GM12872 (cell line): ENCODE results near the gene IFT74.

Source experiments
- TF ChIP-seq, protein P1 (sequence below): IDR thresholded peaks from 3 replicates; pipeline ENCODE4 v1.5.1; 2011; ENCODE audit warnings: low read depth, mild to moderate bottlenecking, low read length, moderate library complexity; ENCODE audit not compliant: insufficient read depth

Gene IFT74

DNA sequence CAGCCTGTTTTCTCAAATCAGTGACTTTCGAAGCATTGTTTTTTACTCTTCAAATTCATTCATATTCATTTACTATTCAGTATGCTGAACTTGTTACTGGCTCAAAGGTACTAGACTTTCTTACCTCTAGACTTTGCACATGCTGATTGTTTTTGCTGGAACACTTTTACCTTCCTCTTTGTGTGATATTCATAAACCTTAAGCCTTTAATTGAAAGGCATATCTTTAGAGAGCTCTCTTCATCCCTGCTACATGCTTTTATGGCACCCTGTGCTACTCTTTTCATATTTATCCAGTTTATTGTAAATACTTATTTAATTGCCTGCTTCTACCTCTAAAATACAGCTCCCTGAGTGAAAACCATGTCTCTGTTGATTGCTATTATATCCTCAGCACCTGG, 97.9 kb downstream of the IFT74 start:
- TF ChIP-seq, protein P1, sequence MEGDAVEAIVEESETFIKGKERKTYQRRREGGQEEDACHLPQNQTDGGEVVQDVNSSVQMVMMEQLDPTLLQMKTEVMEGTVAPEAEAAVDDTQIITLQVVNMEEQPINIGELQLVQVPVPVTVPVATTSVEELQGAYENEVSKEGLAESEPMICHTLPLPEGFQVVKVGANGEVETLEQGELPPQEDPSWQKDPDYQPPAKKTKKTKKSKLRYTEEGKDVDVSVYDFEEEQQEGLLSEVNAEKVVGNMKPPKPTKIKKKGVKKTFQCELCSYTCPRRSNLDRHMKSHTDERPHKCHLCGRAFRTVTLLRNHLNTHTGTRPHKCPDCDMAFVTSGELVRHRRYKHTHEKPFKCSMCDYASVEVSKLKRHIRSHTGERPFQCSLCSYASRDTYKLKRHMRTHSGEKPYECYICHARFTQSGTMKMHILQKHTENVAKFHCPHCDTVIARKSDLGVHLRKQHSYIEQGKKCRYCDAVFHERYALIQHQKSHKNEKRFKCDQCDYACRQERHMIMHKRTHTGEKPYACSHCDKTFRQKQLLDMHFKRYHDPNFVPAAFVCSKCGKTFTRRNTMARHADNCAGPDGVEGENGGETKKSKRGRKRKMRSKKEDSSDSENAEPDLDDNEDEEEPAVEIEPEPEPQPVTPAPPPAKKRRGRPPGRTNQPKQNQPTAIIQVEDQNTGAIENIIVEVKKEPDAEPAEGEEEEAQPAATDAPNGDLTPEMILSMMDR: no peak

- TF ChIP-seq, protein P1: no peak
These were observed 98.6 kb downstream of the IFT74 start for GRCh38 chr9:27054841-27055240.

GRCh38 chr9:27059412-27059811, 103.2 kb downstream of the IFT74 start:
- TF ChIP-seq, protein P1: no peak

- TF ChIP-seq, protein P1: no peak
These were observed 103.7 kb downstream of the IFT74 start for GRCh38 chr9:27059907-27060306.

DNA sequence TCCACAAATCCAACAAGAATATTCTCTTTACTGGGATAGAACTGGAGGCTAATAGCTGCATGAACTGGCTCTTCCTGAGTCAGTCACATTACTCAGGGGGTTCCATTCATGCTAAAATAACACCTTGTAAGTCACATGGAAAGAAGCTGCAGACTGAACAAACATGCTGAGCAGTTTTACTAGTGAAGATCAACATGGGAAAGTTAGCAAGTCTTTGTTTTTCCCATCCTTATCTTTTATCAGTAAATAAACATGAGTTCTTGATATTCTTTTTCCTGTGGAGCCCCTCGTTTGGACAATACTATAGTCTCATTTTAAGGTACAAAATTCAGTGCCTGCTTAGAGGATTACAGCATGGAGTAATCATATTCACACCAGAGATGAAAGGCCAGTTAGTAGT, 109.1 kb downstream of the IFT74 start:
- TF ChIP-seq, protein P1: no peak

- TF ChIP-seq, protein P1: no peak
These were observed 117.9 kb downstream of the IFT74 start for GRCh38 chr9:27073841-27074728.

- TF ChIP-seq, protein P1: no peak
These were observed 122.5 kb downstream of the IFT74 start for GRCh38 chr9:27078685-27079084.
